Amniotic stem cell (primary cell): ENCODE results near the gene SYT17.

Source experiments
- DNase-seq: peaks from one replicate; lab custom pipeline; 2025; lab: John Stamatoyannopoulos, UW

Gene SYT17

DNA sequence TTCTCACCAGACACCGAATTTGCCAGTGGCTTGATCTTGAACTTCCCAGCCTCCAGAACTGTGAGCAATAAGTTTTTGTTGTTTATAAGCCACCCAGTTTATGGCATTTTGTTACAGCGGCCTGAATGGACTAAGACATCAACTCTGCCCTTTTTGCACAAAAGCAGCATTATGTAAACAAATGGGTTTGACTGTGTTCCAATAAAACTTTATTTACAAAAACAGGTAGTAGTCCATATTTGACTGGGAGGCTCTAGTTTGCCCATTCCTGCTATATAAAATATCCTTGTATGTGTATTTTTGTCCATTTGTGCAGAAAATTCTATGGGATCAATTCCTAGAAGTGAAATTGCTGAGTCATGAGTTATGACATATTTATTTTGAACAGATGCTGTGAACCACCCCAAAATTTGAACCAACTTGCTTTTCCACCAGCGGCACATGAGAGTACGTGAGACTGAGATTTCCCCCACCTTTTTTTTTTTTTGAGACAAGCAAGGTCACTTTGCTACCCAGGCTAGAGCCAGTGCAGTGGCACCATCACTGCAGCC lies 96.2 kb downstream of the SYT17 start:
- DNase-seq = no peak

- no peak for DNase-seq
Observed at GRCh38 chr16:19265380-19265930, 97.4 kb downstream of the SYT17 start.

- no peak for DNase-seq
Observed at GRCh38 chr16:19266774-19267173, 98.7 kb downstream of the SYT17 start.

DNA sequence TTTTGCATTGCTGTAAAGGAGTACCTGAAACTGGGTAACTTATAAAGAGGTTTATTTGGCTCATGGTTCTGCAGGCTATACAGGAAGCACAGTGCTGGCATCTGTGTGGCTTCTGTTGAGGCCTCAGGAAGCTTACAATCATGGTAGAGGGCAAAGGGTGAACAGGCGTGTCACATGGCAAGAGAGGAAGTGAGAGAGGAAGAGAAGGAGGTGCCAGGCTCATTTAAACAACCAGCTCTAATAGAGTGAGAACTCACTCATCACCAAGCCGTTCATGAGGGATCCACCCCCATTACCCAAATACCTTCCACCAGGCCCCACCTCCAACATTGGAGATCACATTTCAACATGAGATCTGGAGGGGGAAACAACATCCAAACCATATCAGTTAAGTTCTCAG lies 101.1 kb downstream of the SYT17 start:
- no peak for DNase-seq

- DNase-seq = no peak
Observed at GRCh38 chr16:19274165-19274797, 106.2 kb downstream of the SYT17 start.

GRCh38 chr16:19278403-19278802 lies 110.4 kb downstream of the SYT17 start:
- DNase-seq = no peak

- DNase-seq = no peak
Observed at GRCh38 chr16:19281246-19281645, 113.2 kb downstream of the SYT17 start.

- DNase-seq = no peak
Observed at GRCh38 chr16:19282101-19282500, 114.1 kb downstream of the SYT17 start.

- no peak for DNase-seq
Observed at GRCh38 chr16:19283637-19284036, 115.6 kb downstream of the SYT17 start.

DNA sequence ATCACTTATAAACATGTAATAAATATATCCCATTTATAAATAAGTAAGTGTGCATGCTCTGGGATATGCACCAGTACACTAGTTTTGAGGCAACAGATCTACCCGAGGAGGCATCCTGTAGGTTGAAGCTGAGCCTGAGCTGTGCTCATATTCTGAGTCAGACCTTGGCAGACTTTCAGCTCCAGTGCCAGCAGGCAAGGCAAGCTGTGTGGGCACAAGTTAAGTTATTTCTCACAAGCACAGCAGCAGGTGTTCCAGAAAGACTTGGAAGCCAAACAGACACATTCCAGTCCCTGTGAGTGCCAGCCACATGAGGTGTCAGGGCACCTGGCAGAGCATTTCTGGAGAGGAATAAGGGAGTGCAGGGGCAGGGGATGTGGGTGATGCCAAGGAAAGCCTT lies 116.2 kb downstream of the SYT17 start:
- no peak for DNase-seq

GRCh38 chr16:19285431-19285830 lies 117.4 kb downstream of the SYT17 start, which contains the start of gene CLEC19A:
TSS of gene CLEC19A (plus strand) at chr16:19285731. CDS start at chr16:19285852, 121 bp downstream.
- DNase-seq = no peak

DNA sequence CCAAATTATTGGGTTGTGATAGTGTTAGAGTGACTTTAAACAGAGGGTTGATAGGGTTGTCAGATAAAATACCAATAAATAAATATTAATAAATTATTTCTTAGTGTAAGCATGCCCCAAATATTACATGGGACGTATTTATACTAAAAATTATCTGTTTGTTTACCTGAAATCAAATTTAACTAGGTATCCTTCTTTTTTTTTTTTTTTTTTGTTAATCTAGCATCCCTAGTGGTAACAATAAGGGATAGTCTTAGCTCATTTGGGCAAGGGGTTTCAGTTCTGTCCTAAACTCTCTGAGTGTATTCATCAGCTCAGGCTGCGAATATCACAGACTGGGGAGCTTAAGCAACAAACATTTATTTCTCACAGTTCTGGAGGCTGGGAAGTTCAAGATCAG lies 118.8 kb downstream of the SYT17 start:
- no peak for DNase-seq

- no peak for DNase-seq
Observed at GRCh38 chr16:19287241-19287640, 119.2 kb downstream of the SYT17 start.

GRCh38 chr16:19288872-19289799 lies 121.1 kb downstream of the SYT17 start:
- DNase-seq = no peak

GRCh38 chr16:19289811-19290485 lies 121.9 kb downstream of the SYT17 start:
- DNase-seq = no peak

- DNase-seq = no peak
Observed at GRCh38 chr16:19290860-19291259, 122.8 kb downstream of the SYT17 start.

GRCh38 chr16:19291475-19291874 lies 123.4 kb downstream of the SYT17 start:
- DNase-seq = no peak

DNA sequence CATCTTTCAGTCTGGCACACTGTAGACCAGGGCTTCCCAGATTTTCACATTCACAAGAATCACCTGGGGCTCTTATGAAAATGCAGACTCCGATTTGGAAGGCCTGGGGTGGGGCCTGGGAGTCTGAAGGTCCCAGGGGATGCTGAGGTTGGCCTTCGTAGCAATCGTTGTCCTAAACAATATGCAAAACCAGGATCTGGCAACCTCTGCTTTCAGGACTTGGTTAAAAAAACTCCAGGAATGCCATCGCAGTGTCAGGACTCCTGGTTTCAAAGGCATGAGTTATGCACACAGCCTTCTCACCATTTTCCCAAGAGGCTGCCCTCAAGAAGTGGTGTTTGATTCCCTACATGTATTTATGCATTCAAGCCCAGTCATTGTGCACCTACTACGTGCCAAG lies 124.1 kb downstream of the SYT17 start:
- no peak for DNase-seq

DNA sequence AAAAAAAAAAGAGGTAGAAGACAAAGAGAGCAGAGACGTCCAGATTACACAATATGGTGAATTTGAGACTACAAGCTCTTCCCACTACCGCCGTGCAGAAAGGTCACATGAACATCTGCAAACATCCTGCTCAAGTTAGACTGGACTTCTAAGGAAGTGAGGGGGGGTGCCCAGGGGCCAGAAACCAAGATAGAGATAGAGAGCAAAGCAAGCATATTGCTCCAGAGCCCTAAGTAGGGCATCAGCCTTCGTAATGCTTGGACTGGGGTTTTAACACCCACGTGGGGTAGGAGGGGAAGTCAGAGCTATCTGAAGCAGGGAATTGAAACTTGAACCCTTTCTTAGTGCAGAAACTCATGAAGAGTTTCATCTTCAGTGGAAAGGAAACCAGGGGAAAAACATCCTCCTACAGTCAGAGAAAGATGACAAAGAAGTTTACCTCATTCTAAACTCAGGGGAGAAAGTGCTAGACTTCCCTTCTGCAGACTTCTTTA lies 126.2 kb downstream of the SYT17 start:
- DNase-seq = no peak

GRCh38 chr16:19295393-19295792 lies 127.4 kb downstream of the SYT17 start:
- DNase-seq = no peak

GRCh38 chr16:19297454-19297853 lies 129.4 kb downstream of the SYT17 start:
- DNase-seq = no peak

DNA sequence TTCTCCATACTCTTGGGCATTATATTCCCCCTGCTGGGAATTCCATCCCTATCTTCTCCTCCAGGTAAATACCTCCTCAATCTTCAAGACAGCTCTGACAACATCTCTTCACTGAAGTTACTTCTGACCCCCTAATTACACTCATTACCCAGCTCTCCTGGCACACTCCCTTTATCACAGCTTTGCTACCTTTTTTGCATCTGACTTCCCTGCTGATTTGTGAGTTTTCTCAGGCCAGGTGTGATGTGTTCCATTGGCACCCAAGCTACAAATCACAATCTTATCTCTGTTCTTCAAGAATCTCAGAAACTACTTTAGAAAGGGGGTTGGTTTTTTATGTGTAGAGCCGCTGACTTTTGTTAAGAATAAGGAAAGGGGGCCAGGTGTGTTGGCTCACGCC lies 131.5 kb downstream of the SYT17 start:
- no peak for DNase-seq
